HEK293 (cell line): ENCODE data around the gene MYOT.

Experiments
- EGR2 ChIP-seq: fragments of 450-650 bp; formaldehyde crosslinking; IDR thresholded peaks from 2 replicates; pipeline ENCODE4 v1.5.1; 2016; ENCODE audit warnings: low read depth, missing biosample characterization, missing genetic modification characterization
- KLF1 ChIP-seq: fragments of 450-650 bp; formaldehyde crosslinking; IDR thresholded peaks from 2 replicates; pipeline ENCODE4 v1.5.1; 2016; ENCODE audit warnings: missing biosample characterization, missing genetic modification characterization
- KLF7 ChIP-seq: fragments of 450-650 bp; formaldehyde crosslinking; IDR thresholded peaks from 2 replicates; pipeline ENCODE4 v1.5.1; 2016; ENCODE audit warnings: missing biosample characterization, missing genetic modification characterization, borderline replicate concordance
- OSR2 ChIP-seq: fragments of 450-650 bp; formaldehyde crosslinking; IDR thresholded peaks from 2 replicates; pipeline ENCODE4 v1.5.1; 2016; ENCODE audit warnings: missing biosample characterization, missing genetic modification characterization
- REPIN1 ChIP-seq: fragments of 450-650 bp; formaldehyde crosslinking; IDR thresholded peaks from 2 replicates; pipeline ENCODE4 v1.5.1; 2017; ENCODE audit warnings: missing biosample characterization, missing genetic modification characterization, low read depth
- SP3 ChIP-seq: fragments of 450-650 bp; formaldehyde crosslinking; IDR thresholded peaks from 2 replicates; pipeline ENCODE4 v1.5.1; 2016; ENCODE audit warnings: missing biosample characterization, missing genetic modification characterization
- WT1 ChIP-seq: fragments of 450-650 bp; formaldehyde crosslinking; IDR thresholded peaks from 2 replicates; pipeline ENCODE4 v1.5.1; 2016; ENCODE audit warnings: missing biosample characterization, missing genetic modification characterization
- ZBTB48 ChIP-seq: fragments of 450-650 bp; formaldehyde crosslinking; IDR thresholded peaks from 2 replicates; pipeline ENCODE4 v1.5.1; 2016; ENCODE audit warnings: missing biosample characterization, missing genetic modification characterization
- ZFP41 ChIP-seq: fragments of 450-650 bp; formaldehyde crosslinking; IDR thresholded peaks from 2 replicates; pipeline ENCODE4 v1.5.1; 2016; ENCODE audit warnings: missing biosample characterization, missing genetic modification characterization, borderline replicate concordance
- ZNF133 ChIP-seq: fragments of 450-650 bp; formaldehyde crosslinking; IDR thresholded peaks from 2 replicates; pipeline ENCODE4 v1.5.1; 2016; ENCODE audit warnings: missing biosample characterization, missing genetic modification characterization
- ZNF202 ChIP-seq: fragments of 450-650 bp; formaldehyde crosslinking; IDR thresholded peaks from 2 replicates; pipeline ENCODE4 v1.5.1; 2016; ENCODE audit warnings: missing biosample characterization, missing genetic modification characterization, borderline replicate concordance
- ZNF335 ChIP-seq: fragments of 450-650 bp; formaldehyde crosslinking; conservative IDR thresholded peaks from 2 replicates; pipeline ENCODE4 v1.5.1; 2016; ENCODE audit warnings: missing biosample characterization, missing genetic modification characterization
- ZNF366 ChIP-seq: fragments of 450-650 bp; formaldehyde crosslinking; conservative IDR thresholded peaks from 2 replicates; pipeline ENCODE4 v1.5.1; 2016; ENCODE audit warnings: missing biosample characterization, missing genetic modification characterization
- ZNF423 ChIP-seq: fragments of 450-650 bp; formaldehyde crosslinking; IDR thresholded peaks from 2 replicates; pipeline ENCODE4 v1.5.1; 2016; ENCODE audit warnings: missing biosample characterization, missing genetic modification characterization
- ZNF433 ChIP-seq: fragments of 450-650 bp; formaldehyde crosslinking; IDR thresholded peaks from 2 replicates; pipeline ENCODE4 v1.5.1; 2016; ENCODE audit warnings: missing biosample characterization, missing genetic modification characterization, low read depth
- ZNF473 ChIP-seq: fragments of 450-650 bp; formaldehyde crosslinking; IDR thresholded peaks from 2 replicates; pipeline ENCODE4 v1.5.1; 2017; ENCODE audit warnings: missing biosample characterization, missing genetic modification characterization
- ZNF48 ChIP-seq: fragments of 450-650 bp; formaldehyde crosslinking; IDR thresholded peaks from 2 replicates; pipeline ENCODE4 v1.5.1; 2016; ENCODE audit warnings: missing biosample characterization, missing genetic modification characterization
- ZNF521 ChIP-seq: fragments of 450-650 bp; formaldehyde crosslinking; IDR thresholded peaks from 2 replicates; pipeline ENCODE4 v1.5.1; 2017; ENCODE audit warnings: missing biosample characterization, mild to moderate bottlenecking, missing genetic modification characterization
- ZNF560 ChIP-seq: fragments of 450-650 bp; formaldehyde crosslinking; IDR thresholded peaks from 2 replicates; pipeline ENCODE4 v1.5.1; 2017; ENCODE audit warnings: missing biosample characterization, missing genetic modification characterization, borderline replicate concordance
- ZNF623 ChIP-seq: fragments of 450-650 bp; formaldehyde crosslinking; IDR thresholded peaks from 2 replicates; pipeline ENCODE4 v1.5.1; 2016; ENCODE audit warnings: missing biosample characterization, missing genetic modification characterization
- ZNF768 ChIP-seq: fragments of 450-650 bp; formaldehyde crosslinking; IDR thresholded peaks from 2 replicates; pipeline ENCODE4 v1.5.1; 2018; ENCODE audit warnings: missing biosample characterization, mild to moderate bottlenecking, missing genetic modification characterization
- TF ChIP-seq, protein P1 (sequence below): fragments of 450-650 bp; formaldehyde crosslinking; IDR thresholded peaks from 2 replicates; pipeline ENCODE4 v1.5.1; 2016; ENCODE audit warnings: missing biosample characterization, missing genetic modification characterization
- TF ChIP-seq, protein P2 (sequence below): fragments of 450-650 bp; formaldehyde crosslinking; IDR thresholded peaks from 2 replicates; pipeline ENCODE4 v1.5.1; 2017; ENCODE audit warnings: missing biosample characterization, missing genetic modification characterization
- TF ChIP-seq, protein P3 (sequence below): fragments of 450-650 bp; formaldehyde crosslinking; IDR thresholded peaks from 2 replicates; pipeline ENCODE4 v1.5.1; 2016; ENCODE audit warnings: missing biosample characterization, missing genetic modification characterization
- TF ChIP-seq, protein P4 (sequence below): fragments of 450-650 bp; formaldehyde crosslinking; IDR thresholded peaks from 2 replicates; pipeline ENCODE4 v1.5.1; 2016; ENCODE audit warnings: missing biosample characterization, missing genetic modification characterization, low read depth
- TF ChIP-seq, protein P5 (sequence below): fragments of 450-650 bp; formaldehyde crosslinking; IDR thresholded peaks from 2 replicates; pipeline ENCODE4 v1.5.1; 2017; ENCODE audit warnings: missing biosample characterization, missing genetic modification characterization
- TF ChIP-seq, protein P6 (sequence below): fragments of 450-650 bp; formaldehyde crosslinking; IDR thresholded peaks from 2 replicates; pipeline ENCODE4 v1.5.1; 2016; ENCODE audit warnings: missing biosample characterization, missing genetic modification characterization
- TF ChIP-seq, protein P7 (sequence below): fragments of 450-650 bp; formaldehyde crosslinking; IDR thresholded peaks from 2 replicates; pipeline ENCODE4 v1.5.1; 2017; ENCODE audit warnings: missing biosample characterization, missing genetic modification characterization
- TF ChIP-seq, protein P8 (sequence below): fragments of 450-650 bp; formaldehyde crosslinking; IDR thresholded peaks from 2 replicates; pipeline ENCODE4 v1.5.1; 2016; ENCODE audit warnings: missing biosample characterization, missing genetic modification characterization

The MYOT gene

DNA sequence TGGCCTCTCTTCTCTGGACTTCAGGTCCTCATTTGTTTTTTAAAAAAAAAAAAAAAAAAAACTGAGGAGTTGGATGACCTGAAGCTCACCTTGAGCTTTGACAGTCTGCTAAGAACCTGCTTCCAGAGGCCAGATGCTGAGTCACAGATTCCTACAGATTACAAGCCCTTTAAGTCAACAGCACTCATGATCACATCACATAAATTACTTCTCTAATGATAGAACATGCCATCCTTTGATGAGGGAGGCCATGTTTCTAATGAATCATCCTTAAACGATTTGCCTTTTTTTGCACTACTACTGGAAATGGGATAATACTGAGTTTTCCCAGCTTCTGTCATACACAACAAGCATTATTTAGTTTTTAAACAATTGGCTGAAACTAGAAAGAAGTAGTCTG lies 34.2 kb upstream of the MYOT start (continued):
- TF ChIP-seq ZNF521 (tag by site-specific recombination), result no peak
- TF ChIP-seq, protein P1, sequence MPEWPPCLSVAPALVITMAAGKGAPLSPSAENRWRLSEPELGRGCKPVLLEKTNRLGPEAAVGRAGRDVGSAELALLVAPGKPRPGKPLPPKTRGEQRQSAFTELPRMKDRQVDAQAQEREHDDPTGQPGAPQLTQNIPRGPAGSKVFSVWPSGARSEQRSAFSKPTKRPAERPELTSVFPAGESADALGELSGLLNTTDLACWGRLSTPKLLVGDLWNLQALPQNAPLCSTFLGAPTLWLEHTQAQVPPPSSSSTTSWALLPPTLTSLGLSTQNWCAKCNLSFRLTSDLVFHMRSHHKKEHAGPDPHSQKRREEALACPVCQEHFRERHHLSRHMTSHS (tag by site-specific recombination), result no peak
- peak; percentile 53; the same call in 1 of the 2 replicates for TF ChIP-seq KLF1 (tag by site-specific recombination)
- no peak for TF ChIP-seq KLF7
- TF ChIP-seq, protein P2, sequence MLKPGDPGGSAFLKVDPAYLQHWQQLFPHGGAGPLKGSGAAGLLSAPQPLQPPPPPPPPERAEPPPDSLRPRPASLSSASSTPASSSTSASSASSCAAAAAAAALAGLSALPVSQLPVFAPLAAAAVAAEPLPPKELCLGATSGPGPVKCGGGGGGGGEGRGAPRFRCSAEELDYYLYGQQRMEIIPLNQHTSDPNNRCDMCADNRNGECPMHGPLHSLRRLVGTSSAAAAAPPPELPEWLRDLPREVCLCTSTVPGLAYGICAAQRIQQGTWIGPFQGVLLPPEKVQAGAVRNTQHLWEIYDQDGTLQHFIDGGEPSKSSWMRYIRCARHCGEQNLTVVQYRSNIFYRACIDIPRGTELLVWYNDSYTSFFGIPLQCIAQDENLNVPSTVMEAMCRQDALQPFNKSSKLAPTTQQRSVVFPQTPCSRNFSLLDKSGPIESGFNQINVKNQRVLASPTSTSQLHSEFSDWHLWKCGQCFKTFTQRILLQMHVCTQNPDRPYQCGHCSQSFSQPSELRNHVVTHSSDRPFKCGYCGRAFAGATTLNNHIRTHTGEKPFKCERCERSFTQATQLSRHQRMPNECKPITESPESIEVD (tag by site-specific recombination), result peak; percentile 81
- TF ChIP-seq, protein P3, sequence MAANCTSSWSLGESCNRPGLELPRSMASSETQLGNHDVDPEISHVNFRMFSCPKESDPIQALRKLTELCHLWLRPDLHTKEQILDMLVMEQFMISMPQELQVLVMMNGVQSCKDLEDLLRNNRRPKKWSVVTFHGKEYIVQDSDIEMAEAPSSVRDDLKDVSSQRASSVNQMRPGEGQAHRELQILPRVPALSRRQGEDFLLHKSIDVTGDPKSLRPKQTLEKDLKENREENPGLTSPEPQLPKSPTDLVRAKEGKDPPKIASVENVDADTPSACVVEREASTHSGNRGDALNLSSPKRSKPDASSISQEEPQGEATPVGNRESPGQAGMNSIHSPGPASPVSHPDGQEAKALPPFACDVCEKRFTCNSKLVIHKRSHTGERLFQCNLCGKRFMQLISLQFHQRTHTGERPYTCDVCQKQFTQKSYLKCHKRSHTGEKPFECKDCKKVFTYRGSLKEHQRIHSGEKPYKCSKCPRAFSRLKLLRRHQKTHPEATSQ (tag by site-specific recombination), result no peak
- no peak for TF ChIP-seq ZNF560 (tag by site-specific recombination)
- no peak for TF ChIP-seq ZNF623
- TF ChIP-seq ZBTB48 (tag by site-specific recombination), result no peak
- TF ChIP-seq ZNF473 (tag by site-specific recombination), result no peak
- TF ChIP-seq ZNF423 (tag by site-specific recombination), result no peak
- no peak for TF ChIP-seq ZNF202 (tag by site-specific recombination)
- peak; percentile 95 for TF ChIP-seq ZNF366 (tag by site-specific recombination)
- no peak for TF ChIP-seq ZFP41
- peak; percentile 85 for TF ChIP-seq OSR2
- TF ChIP-seq ZNF133 (tag by site-specific recombination), result no peak
- TF ChIP-seq, protein P4, sequence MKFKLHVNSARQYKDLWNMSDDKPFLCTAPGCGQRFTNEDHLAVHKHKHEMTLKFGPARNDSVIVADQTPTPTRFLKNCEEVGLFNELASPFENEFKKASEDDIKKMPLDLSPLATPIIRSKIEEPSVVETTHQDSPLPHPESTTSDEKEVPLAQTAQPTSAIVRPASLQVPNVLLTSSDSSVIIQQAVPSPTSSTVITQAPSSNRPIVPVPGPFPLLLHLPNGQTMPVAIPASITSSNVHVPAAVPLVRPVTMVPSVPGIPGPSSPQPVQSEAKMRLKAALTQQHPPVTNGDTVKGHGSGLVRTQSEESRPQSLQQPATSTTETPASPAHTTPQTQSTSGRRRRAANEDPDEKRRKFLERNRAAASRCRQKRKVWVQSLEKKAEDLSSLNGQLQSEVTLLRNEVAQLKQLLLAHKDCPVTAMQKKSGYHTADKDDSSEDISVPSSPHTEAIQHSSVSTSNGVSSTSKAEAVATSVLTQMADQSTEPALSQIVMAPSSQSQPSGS, result no peak
- TF ChIP-seq EGR2, result no peak
- TF ChIP-seq ZNF335 (tag by site-specific recombination), result peak; percentile 36; the same call in 1 of the 2 replicates
- TF ChIP-seq, protein P5, sequence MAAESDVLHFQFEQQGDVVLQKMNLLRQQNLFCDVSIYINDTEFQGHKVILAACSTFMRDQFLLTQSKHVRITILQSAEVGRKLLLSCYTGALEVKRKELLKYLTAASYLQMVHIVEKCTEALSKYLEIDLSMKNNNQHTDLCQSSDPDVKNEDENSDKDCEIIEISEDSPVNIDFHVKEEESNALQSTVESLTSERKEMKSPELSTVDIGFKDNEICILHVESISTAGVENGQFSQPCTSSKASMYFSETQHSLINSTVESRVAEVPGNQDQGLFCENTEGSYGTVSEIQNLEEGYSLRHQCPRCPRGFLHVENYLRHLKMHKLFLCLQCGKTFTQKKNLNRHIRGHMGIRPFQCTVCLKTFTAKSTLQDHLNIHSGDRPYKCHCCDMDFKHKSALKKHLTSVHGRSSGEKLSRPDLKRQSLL (tag by site-specific recombination), result no peak
- TF ChIP-seq ZNF768 (tag by site-specific recombination), result no peak
- no peak for TF ChIP-seq ZNF48 (tag by site-specific recombination)
- TF ChIP-seq, protein P6, sequence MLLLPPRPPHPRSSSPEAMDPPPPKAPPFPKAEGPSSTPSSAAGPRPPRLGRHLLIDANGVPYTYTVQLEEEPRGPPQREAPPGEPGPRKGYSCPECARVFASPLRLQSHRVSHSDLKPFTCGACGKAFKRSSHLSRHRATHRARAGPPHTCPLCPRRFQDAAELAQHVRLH (tag by site-specific recombination), result no peak
- TF ChIP-seq WT1 (tag by site-specific recombination), result peak; percentile 85
- TF ChIP-seq, protein P7, sequence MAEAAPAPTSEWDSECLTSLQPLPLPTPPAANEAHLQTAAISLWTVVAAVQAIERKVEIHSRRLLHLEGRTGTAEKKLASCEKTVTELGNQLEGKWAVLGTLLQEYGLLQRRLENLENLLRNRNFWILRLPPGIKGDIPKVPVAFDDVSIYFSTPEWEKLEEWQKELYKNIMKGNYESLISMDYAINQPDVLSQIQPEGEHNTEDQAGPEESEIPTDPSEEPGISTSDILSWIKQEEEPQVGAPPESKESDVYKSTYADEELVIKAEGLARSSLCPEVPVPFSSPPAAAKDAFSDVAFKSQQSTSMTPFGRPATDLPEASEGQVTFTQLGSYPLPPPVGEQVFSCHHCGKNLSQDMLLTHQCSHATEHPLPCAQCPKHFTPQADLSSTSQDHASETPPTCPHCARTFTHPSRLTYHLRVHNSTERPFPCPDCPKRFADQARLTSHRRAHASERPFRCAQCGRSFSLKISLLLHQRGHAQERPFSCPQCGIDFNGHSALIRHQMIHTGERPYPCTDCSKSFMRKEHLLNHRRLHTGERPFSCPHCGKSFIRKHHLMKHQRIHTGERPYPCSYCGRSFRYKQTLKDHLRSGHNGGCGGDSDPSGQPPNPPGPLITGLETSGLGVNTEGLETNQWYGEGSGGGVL (tag by site-specific recombination), result peak; percentile 50; the same call in 1 of the 2 replicates
- TF ChIP-seq, protein P8, sequence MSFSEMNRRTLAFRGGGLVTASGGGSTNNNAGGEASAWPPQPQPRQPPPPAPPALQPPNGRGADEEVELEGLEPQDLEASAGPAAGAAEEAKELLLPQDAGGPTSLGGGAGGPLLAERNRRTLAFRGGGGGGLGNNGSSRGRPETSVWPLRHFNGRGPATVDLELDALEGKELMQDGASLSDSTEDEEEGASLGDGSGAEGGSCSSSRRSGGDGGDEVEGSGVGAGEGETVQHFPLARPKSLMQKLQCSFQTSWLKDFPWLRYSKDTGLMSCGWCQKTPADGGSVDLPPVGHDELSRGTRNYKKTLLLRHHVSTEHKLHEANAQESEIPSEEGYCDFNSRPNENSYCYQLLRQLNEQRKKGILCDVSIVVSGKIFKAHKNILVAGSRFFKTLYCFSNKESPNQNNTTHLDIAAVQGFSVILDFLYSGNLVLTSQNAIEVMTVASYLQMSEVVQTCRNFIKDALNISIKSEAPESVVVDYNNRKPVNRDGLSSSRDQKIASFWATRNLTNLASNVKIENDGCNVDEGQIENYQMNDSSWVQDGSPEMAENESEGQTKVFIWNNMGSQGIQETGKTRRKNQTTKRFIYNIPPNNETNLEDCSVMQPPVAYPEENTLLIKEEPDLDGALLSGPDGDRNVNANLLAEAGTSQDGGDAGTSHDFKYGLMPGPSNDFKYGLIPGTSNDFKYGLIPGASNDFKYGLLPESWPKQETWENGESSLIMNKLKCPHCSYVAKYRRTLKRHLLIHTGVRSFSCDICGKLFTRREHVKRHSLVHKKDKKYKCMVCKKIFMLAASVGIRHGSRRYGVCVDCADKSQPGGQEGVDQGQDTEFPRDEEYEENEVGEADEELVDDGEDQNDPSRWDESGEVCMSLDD (tag by site-specific recombination), result no peak
- no peak for TF ChIP-seq ZNF433
- TF ChIP-seq SP3 (tag by site-specific recombination), result peak; percentile 30; the same call in 1 of the 2 replicates
- no peak for TF ChIP-seq REPIN1
